Neural cell (in vitro differentiated cells): Measurements from ENCODE around the gene PRSS53.

Source experiments
- EP300 ChIP-seq: fragments of 450-650 bp; conservative IDR thresholded peaks from 2 replicates; pipeline ENCODE4 v1.6.1; 2014; ENCODE audit warnings: antibody characterized with exemption, mild to moderate bottlenecking, moderate library complexity; ENCODE audit not compliant: poor library complexity, severe bottlenecking
- EZH2 ChIP-seq: fragments of 200-600, 300-800 bp; shearing (Covaris generic), sonication (generic); IDR thresholded peaks from 2 replicates; pipeline ENCODE4 v1.6.1; 2014; ENCODE audit warnings: antibody characterized with exemption, low read length, borderline replicate concordance, mild to moderate bottlenecking; ENCODE audit not compliant: insufficient read depth, poor library complexity, severe bottlenecking
- MXI1 ChIP-seq: fragments of 450-650 bp; conservative IDR thresholded peaks from 2 replicates; pipeline ENCODE4 v1.6.1; 2014; ENCODE audit warnings: antibody characterized with exemption, mild to moderate bottlenecking; ENCODE audit not compliant: poor library complexity, severe bottlenecking
- POLR2AphosphoS5 ChIP-seq: IDR thresholded peaks from 2 replicates; pipeline ENCODE4 v1.6.1; 2012
- RAD21 ChIP-seq: fragments of 450-650 bp; conservative IDR thresholded peaks from 2 replicates; pipeline ENCODE4 v1.6.1; 2014; ENCODE audit warnings: antibody characterized with exemption, mild to moderate bottlenecking, moderate library complexity
- TAF1 ChIP-seq: IDR thresholded peaks from 2 replicates; pipeline ENCODE4 v1.6.1; 2012; ENCODE audit warnings: low read depth
- TF ChIP-seq, protein P1 (sequence below): fragments of 450-650 bp; IDR thresholded peaks from 2 replicates; pipeline ENCODE4 v1.5.1; 2014; ENCODE audit warnings: antibody characterized with exemption, mild to moderate bottlenecking, moderate library complexity; ENCODE audit not compliant: poor library complexity, severe bottlenecking

DNA sequence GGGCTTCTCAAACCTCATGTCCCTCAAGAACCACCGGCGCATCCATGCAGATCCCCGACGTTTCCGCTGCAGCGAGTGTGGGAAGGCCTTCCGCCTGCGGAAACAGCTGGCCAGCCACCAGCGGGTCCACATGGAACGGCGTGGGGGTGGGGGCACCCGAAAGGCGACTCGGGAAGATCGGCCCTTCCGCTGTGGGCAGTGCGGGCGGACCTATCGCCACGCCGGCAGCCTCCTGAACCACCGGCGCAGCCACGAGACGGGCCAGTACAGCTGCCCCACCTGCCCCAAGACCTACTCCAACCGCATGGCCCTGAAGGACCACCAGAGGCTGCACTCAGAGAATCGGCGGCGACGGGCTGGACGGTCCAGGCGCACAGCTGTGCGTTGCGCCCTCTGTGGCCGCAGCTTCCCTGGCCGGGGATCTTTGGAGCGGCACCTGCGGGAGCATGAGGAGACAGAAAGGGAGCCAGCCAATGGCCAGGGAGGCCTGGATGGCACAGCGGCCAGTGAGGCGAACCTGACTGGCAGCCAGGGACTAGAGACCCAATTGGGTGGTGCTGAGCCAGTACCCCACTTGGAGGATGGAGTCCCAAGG, 8.6 kb downstream of the PRSS53 start:
- TF ChIP-seq MXI1 (no peak), RAD21 (no peak), EZH2 (no peak), EP300 (no peak), POLR2AphosphoS5 (no peak), TAF1 (no peak)
- TF ChIP-seq, protein P1, sequence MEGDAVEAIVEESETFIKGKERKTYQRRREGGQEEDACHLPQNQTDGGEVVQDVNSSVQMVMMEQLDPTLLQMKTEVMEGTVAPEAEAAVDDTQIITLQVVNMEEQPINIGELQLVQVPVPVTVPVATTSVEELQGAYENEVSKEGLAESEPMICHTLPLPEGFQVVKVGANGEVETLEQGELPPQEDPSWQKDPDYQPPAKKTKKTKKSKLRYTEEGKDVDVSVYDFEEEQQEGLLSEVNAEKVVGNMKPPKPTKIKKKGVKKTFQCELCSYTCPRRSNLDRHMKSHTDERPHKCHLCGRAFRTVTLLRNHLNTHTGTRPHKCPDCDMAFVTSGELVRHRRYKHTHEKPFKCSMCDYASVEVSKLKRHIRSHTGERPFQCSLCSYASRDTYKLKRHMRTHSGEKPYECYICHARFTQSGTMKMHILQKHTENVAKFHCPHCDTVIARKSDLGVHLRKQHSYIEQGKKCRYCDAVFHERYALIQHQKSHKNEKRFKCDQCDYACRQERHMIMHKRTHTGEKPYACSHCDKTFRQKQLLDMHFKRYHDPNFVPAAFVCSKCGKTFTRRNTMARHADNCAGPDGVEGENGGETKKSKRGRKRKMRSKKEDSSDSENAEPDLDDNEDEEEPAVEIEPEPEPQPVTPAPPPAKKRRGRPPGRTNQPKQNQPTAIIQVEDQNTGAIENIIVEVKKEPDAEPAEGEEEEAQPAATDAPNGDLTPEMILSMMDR = no peak
